HG03280 (cell line): ENCODE measurements around the gene KIAA0513.

ENCODE experiments used
- ATAC-seq: cut with Tn5 transposase; IDR thresholded peaks from one replicate; pipeline ENCODE4 v1.9.1; 2021; ENCODE audit warnings: mild to moderate bottlenecking, moderate library complexity; ENCODE audit not compliant: unreplicated experiment

The KIAA0513 gene

DNA sequence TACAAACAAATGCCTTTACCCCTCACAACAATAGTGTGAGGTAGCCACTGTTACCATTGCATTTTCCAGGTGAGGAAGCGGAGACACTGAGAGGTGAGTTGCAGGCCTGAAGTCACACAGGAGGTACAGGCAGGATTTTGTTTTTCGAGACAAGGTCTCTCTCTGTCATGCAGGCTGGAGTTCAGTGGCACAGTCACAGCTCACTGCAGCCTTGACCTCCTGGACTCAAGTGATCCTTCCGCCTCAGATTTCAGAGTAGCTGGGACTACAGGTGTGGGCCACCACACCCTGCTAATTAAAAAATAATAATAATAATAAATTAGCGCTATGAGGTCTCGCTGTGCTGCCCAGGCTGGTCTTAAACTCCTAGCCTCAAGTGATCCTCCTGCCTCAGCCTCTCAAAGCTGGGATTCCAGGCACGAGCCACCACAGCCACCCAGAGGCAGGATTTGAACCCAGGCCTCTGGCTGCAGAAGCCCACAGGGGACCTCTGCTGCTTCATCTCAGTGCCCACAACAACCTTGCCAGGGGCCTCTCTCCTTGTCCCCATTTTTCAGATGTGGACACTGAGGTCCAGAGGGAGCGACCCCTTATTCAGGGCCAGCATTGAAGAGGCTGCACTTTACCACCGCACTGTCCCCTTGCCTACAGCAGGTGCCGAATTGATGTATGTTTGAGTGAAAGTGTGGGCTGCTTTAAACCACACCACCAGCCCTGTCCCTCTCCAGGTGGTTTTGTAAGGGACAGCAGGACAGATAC is 100.7 kb downstream of the KIAA0513 start:
- ATAC-seq: no peak

DNA sequence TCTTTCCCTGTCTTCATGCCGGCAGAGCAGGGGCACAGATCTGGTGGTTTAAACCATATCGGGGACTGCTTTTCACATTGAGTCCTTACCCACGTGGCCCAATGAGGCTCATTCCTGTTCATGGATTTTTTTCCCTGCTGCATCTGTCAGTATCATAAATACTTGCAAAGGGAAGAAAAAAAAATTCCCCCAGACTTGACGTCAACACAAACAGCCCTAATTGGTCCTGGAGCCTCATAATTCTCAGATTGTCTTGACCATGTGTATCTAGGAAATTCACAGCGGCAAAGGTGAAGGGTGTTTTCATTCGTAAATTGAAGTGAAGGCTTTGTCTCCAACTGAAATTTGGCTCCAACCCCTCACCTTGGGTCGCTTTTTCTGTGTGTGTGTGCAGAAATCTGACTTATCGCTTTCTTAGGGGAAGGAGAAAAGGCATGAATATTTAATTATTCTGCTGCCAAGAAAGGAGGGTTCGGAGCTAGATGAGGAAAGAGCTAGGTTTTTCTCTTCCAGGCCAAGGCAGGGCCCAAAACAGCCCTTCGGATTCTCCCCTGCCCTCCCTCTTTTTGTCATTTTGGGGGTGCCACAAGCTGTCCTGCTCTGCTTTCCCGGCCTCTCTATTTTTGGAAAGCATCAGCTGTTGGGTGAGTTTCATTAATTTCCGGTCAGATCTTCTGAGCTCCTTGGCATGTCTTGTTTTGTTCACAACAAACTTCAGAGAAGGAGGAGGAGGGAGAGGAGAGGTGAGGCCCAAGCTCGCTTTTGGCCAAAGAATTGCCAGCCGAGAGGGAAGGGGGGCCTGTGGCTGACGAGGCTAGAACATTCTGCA is 102.5 kb downstream of the KIAA0513 start:
- ATAC-seq: no peak

DNA sequence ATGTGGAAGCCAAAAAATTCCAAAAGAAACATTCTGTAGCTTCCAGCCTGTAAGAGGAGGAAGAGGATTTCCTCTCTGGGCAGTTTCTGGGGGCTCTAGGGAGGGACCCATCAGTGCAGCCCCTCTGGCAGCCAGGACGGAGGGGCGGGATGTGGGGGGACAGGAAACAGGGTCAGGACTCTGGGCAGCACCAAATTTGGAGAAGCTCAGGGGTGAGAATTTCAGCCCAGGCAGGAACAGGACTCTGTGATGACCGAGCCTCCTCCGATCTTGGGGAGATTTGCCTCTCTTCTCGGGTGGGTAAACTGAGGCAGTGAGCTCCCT is 103.1 kb downstream of the KIAA0513 start:
- ATAC-seq: no peak

GRCh38 chr16:85132456-85133289 is 105.1 kb downstream of the KIAA0513 start:
- no peak for ATAC-seq

GRCh38 chr16:85133290-85133599 is 105.7 kb downstream of the KIAA0513 start:
- ATAC-seq: no peak

DNA sequence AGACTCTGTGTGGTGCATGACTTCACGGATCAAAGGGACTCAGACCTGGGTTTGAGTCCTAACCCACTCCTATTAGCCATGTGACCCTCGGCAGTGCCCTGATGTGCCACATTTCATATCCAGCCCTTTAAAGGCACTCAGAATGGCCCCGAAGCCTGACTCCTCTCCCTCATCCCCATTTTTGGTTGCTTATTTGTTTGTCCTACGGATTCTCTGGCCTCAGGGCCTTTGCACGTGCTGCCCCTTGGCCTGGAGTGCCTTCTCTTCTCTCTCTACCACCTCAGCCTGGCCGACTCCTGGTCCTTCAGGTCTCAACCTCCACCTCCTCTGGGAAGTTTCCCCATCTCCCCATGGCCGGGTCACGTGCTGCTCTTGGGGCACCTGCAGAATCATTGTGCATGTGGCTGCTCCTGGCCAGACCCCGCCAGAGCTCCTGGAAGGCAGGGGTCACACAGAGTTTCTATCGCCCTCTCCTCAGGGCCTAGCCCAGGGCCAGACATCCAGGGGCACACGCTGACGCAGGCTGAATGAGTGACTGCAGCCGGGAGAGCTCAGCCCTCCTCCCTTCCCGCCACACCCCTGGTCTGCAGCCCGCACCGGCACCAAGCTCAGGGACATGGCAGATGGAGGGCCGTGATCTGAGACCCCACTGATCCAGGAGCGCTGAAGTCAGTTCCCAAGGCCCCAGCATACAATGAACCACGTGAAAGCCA is 106.6 kb downstream of the KIAA0513 start:
- no peak for ATAC-seq

DNA sequence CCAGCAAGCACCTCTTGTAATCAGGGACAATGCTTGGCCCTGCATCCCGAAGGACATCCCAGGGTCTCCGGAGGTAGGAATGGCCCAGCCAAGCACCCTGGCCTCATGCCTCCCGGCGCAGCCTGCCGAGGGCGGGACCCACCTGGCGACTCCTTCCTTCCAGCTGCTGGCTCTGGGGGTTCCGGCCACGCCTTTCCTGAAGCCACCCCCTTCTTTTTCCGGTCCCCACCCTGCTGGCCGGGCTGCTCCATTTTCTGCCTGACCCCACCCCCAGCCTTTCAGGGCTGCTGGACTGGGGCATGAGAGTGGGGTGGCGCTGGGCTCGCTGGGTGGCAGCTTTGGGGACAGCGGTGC is 107.2 kb downstream of the KIAA0513 start:
- ATAC-seq: no peak

DNA sequence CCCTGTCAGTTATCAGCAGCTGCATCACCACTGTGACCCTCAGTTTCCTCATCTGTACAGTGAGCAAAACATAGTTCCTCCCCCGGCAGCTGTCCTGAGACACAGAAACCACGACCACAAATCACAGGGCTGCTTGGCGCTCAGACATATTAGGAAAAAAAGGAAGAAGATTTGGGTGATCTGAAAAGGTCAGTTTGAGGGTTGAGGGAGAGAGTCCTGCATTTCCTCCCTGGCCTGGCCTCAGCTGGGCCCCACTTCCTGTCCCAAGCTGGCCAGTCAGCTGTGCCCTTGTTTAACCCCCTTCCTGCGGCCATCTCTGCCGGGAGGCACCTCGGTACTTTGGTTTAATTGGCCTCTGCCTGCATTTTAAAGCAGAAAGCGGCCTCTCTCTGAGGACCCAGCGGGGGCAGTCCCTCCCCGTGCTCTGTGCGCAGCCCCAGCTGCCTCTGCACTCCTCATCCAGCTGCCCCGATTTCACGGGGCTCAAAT is 108.7 kb downstream of the KIAA0513 start:
- no peak for ATAC-seq

- no peak for ATAC-seq
Measured at GRCh38 chr16:85136702-85137322, 109.2 kb downstream of the KIAA0513 start.

- ATAC-seq: no peak
Measured at GRCh38 chr16:85137323-85138072, 109.9 kb downstream of the KIAA0513 start.

DNA sequence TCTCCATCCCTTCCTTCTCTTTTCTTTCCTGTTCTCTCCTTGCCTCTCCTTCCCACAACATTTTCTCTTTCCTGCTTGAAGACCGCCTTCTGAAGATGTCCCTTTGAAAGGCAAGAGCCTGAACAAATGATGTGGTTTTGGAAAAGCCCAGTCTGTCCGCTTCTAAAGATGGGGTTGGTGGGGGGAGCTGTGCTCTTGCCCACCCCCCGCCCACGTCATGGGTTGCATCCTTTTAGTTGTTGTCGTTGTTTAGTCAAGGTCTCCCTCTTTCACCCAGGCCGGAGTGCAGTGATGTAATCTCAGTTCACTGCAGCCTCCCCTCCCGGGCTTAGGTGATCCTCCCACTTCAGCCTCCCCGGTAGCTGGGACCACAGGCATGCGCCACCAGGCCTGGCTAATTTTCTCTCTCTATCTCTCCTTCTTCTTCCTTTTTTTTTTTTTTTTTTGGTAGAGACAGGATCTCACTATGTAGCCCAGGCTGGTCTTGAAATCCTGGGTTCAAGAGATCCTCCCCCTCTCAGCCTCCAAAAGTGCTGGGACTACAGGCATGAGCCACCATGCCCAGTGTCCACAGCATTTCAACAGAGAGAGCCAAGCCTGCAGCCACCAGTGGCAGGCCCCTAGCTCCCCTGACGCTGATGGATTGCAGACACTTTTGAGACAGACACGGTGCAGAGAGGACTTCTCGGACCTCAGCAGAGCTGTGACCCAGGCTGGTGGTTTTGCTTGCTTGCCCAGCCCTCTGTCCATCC is 110.7 kb downstream of the KIAA0513 start:
- ATAC-seq: no peak

GRCh38 chr16:85138825-85139627 is 111.4 kb downstream of the KIAA0513 start:
- no peak for ATAC-seq

DNA sequence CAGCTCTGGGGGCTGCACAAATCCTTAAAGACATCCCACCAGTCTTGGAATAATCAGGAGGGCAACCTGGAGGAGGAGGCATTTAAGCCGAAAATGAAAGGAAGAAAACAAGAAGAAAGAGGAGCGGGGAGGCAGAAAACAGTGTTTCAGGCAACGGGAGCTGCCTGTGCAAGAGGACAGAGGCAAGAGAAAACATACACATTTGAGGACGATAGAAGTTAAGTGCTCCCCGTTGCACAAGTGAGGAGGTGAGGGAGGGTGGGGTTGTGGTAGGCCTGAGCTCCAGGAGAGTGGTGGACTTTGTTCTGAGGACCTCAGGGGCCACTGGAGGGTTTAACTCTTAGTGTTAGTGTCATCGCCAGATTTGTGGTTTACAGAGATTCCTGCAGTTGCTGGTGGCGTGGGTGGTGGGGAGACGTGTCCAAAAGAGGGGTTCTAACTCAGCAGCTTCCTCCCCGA is 112.3 kb downstream of the KIAA0513 start:
- no peak for ATAC-seq

DNA sequence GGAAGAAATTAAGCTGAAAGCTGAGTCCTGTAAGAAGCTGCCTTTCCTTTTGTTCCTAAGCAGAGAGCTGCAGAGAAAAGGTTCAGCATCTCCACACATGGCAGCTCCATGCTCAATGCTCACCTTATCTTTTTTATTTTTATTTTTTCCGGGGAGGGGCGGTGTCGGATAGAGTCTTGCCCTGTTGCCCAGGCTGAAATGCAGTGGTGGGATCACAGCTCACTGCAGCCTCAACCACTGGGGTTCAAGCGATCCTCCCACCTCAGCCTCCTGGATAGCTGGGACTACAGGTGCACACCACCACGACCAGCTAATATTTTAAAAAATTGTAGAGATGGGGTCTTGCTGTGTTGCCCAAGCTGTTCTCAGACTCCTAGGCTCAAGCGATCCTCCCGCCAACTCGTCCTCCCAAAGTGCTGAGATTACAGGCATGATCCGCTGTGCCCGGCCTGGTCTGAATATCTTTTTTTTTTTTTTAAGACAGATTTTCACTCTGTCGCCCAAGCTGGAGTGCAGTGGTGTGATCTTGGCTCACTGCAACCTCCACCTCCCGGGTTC is 112.9 kb downstream of the KIAA0513 start:
- no peak for ATAC-seq

DNA sequence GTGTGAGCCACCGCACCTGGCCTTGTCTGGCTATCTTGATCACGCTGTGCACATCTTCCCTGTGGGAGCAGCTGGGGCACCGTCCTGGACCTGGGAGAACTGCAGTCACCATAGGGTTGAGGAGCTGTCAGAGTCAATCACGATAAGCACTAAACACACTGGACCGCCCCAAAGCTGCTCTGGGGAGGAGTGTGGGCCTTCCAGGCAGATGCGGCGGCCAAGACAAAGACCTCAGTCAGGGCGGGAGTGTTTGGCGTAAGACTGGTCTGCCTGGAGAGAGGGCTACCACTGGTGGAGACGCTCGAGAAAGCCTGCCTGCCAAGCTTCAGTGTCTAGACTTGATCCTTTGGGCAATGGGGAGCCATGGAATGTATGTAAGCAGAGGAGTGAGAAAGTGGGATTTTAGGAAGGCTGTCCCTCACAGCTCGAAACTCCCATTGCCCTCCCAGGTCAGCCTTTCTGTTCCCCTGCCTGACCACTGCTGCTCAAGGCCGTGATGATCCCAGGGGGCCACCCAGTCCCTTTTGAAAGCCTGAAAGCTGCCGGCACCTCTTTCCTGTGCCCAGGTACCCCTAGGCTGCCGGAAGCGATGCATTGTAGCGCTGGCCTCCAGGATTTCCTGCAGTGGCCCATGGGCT is 114.0 kb downstream of the KIAA0513 start:
- ATAC-seq: no peak

GRCh38 chr16:85142129-85142513 is 114.5 kb downstream of the KIAA0513 start:
- no peak for ATAC-seq

DNA sequence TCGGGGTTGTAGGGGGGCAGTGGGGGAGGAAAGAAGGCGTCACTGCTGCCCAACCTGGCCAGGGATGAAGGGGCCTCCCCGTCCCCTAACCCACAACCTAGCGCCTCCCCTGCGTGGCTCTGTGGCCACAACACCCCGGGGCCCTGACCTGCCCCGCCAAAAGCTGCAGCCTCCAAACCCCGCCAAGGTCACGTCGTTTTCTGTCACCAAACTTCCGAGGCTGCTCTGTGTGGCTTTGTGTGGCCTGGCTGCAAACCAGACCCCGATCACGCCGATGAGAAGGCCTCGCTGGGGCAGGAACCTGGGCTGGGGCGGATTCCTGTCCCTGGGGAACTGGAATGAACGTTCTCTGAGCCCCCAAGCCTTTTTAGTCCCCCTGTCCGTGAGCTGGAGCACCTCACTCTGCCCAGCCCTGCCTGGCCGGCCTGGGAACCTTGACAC is 115.2 kb downstream of the KIAA0513 start:
- ATAC-seq: no peak
